Endodermal cell (in vitro differentiated cells): Measurements from ENCODE around the gene TCFL5. TPM values are rescaled to one million over a fixed set of nuclear protein-coding genes. Genes with fewer than 3 reads are reported as not detected.
A peak's percentile ranks its signal among the peaks of the same experiment; 100 is the strongest.

Experiments
- DNase-seq: peaks from one replicate; pipeline ENCODE4 v3.0.0-alpha.2; 2017
- H3K27ac ChIP-seq: 2 replicates; pipeline ENCODE4 v1.5.1; 2013; ENCODE audit warnings: mild to moderate bottlenecking, low read depth, low read length, moderate library complexity
- H3K27me3 ChIP-seq: 2 replicates; pipeline ENCODE4 v1.6.1; 2013; ENCODE audit warnings: mild to moderate bottlenecking, low read length, moderate library complexity; ENCODE audit not compliant: insufficient read depth, control insufficient read depth, poor library complexity, severe bottlenecking
- H3K36me3 ChIP-seq: 2 replicates; pipeline ENCODE4 v1.7.0; 2013; ENCODE audit warnings: mild to moderate bottlenecking, low read length, moderate library complexity; ENCODE audit not compliant: control insufficient read depth, insufficient read depth
- H3K4me1 ChIP-seq: one replicate; pipeline ENCODE4 v1.7.0; 2013; ENCODE audit warnings: low read length; ENCODE audit not compliant: control insufficient read depth, insufficient read depth
- H3K4me3 ChIP-seq: 2 replicates; pipeline ENCODE4 v1.5.1; 2013; ENCODE audit warnings: mild to moderate bottlenecking, low read length, moderate library complexity
- H3K9ac ChIP-seq: 2 replicates; pipeline ENCODE4 v1.6.1; 2013; ENCODE audit warnings: mild to moderate bottlenecking, low read length, moderate library complexity; ENCODE audit not compliant: poor library complexity, severe bottlenecking; ENCODE audit errors: extremely low read depth
- H3K9me3 ChIP-seq: 2 replicates; pipeline ENCODE4 v1.6.1; 2013; ENCODE audit warnings: mild to moderate bottlenecking, low read length, moderate library complexity; ENCODE audit not compliant: control insufficient read depth
- H3K27ac Mint-ChIP-seq: 2 replicates; pipeline ENCODE4 v1.8.0; 2020; ENCODE audit warnings: mixed read lengths
- H3K27me3 Mint-ChIP-seq: 2 replicates; pipeline ENCODE4 v1.8.0; 2021; ENCODE audit warnings: mild to moderate bottlenecking, mixed read lengths; ENCODE audit not compliant: insufficient read depth
- H3K36me3 Mint-ChIP-seq: 2 replicates; pipeline ENCODE4 v1.8.0; 2020; ENCODE audit warnings: low read depth, mixed read lengths
- H3K4me1 Mint-ChIP-seq: 2 replicates; pipeline ENCODE4 v1.8.0; 2020; ENCODE audit warnings: mixed read lengths
- H3K4me3 Mint-ChIP-seq: 2 replicates; pipeline ENCODE4 v1.8.0; 2020; ENCODE audit warnings: mild to moderate bottlenecking, moderate library complexity, mixed read lengths
- H3K9me3 Mint-ChIP-seq: 2 replicates; pipeline ENCODE4 v1.8.0; 2020; ENCODE audit warnings: mild to moderate bottlenecking, mixed read lengths
- CTCF ChIP-seq: fragments of 200-600 bp; sonication (generic); conservative IDR thresholded peaks from 2 replicates; pipeline ENCODE4 v1.5.0; 2021; ENCODE audit warnings: antibody characterized with exemption, mild to moderate bottlenecking
- WGBS, 2 experiments: methylation state at CpG; one replicate each; pipeline versions ENCODE4 v1.1.5 to v1.1.7; 2013; ENCODE audit warnings: missing lambda C conversion rate in 2 of 2, mixed read lengths in 1 of 2; ENCODE audit not compliant: insufficient coverage in 1 of 2, insufficient read length in 1 of 2; 5-methylcytosine and 5-hydroxymethylcytosine counted together
- total RNA-seq, 2 donors: library from RNA; stranded (reverse); fragmentation: NEBNext Ultra II Directional in 1 of 2; extraction: Animal tissue kit (Norgen Biotek cat#: 25700) in 1 of 2; gene quantifications; 2 replicates in 1 of 2; 3 replicates in 1 of 2; pipeline ENCODE4 v1.2.1, GENCODE V29; 2021

The TCFL5 gene
- total RNA-seq, 2 donors from 2014 or later: 15.8 to 17.4 TPM

DNA sequence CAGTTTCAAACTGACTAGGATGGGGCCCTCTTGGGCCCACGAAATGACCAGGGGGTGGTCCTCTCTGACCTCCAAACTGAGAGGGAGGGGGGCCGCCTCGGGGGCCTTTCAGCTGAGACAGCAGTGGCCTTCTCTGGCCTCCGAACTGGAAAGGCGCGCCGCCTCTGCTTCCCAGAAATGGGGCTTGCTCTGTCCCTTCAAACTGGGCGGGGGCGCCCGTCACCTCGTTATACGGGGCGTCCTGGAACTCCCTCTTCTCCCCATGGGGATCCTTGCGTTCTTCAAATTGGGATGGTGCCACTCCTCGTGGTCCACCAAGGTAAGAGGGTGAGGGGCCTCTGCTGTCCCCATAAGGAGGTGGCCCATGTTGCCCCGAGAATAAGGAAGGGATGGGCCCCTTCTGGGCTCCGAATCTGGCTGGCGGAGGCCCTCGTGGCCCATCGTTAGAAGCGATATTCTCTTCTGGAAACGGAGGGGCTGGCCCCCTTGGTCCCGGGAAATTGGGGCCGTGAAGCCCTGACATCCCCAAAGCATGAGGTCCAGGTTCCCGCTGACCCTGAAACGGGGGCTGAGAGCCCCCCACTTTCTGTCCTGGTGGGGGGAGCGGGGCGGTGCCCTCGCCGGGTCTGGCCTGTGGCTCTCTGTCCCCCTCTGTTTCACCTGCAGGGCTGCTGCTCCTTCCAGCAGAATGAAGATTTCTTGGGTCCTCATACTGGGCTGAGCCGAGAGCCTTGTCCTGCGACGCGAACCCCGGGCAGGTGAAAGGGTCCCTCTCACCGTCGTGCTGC lies 18.7 kb upstream of the TCFL5 start:
- Histone ChIP-seq H3K9me3 (no peaks in the 10 kb centered on the region), H3K4me3 (no peak overlapping the region), H3K36me3 (peaks cover 16% of the 10 kb centered on the region), H3K27me3 (no peaks in the 10 kb centered on the region), H3K9ac (no peak overlapping the region), H3K27ac (no peak overlapping the region), H3K4me1 (no peaks in the 10 kb centered on the region)
- H3K4me1 Mint-ChIP-seq: peaks cover 5% of the 10 kb centered on the region
- no peak overlapping the region for H3K4me3 Mint-ChIP-seq
- H3K27me3 Mint-ChIP-seq: no peaks in the 10 kb centered on the region
- WGBS, 2 experiments: 95% methylated on average over 24 to 37 of the region's 37 CpGs
- no peak overlapping the region for H3K27ac Mint-ChIP-seq
- peaks cover 11% of the 10 kb centered on the region for H3K36me3 Mint-ChIP-seq
- H3K9me3 Mint-ChIP-seq: no peaks in the 10 kb centered on the region
- no peak for DNase-seq
- TF ChIP-seq CTCF: no peak

DNA sequence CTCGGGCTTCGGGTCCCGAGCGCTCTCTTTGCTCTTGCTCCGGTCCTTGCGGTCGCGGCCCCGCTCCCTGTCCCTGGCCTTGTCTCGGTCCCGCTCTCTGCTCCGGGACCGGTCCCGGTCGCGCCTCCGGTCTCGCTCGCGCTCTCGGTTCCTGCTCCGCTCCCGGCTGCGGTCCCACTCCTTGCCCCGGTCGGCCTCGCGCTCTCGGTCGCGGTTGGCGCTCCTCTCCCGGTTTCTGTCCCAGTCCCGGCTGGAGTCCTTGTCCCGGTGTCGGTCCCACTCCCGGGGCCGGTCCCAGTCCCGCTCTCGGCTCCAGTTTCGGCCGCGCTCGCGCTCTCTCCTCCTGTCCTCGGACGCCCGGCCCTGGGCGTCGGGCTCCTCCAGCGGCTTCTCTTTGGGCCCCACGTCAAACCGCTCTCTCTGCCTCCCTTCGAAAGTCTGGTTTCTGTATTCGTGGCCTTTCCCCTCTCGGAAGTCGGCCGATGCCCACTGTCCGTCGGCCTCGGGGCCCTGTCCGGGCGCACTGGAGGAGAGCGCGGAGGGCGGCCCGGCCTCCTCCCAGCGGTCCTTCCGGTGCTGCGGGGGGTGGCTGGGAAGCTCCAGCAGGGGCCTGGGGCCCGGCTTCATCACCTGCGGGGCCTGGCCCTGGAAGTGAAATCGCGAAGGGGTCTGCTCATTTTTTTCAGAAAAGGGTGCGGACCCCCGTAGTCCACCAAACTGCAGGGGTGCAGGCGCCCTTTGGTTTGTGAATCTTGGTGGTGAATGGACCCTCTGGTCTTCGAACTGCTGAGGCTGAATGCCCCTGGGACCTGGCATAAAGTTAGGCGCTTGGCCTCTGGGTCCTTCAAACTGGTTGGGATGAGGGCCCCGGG lies 17.9 kb upstream of the TCFL5 start:
- H3K4me1 ChIP-seq: no peaks in the 10 kb centered on the region
- peak; percentile 74 for DNase-seq
- Mint-ChIP-seq H3K9me3 (no peaks in the 10 kb centered on the region), H3K36me3 (peaks cover 11% of the 10 kb centered on the region), H3K27me3 (no peaks in the 10 kb centered on the region), H3K4me3 (peak overlapping the region; percentile 34), H3K27ac (peak overlapping the region; percentile 64), H3K4me1 (peaks cover 5% of the 10 kb centered on the region)
- no peak for TF ChIP-seq CTCF
- H3K27me3 ChIP-seq: no peaks in the 10 kb centered on the region
- WGBS, 2 experiments: 88 to 95% methylated on average over 58 to 80 of the region's 80 CpGs
- H3K36me3 ChIP-seq: peaks cover 16% of the 10 kb centered on the region
- H3K9me3 ChIP-seq: no peaks in the 10 kb centered on the region
- no peak overlapping the region for H3K4me3 ChIP-seq
- no peak overlapping the region for H3K9ac ChIP-seq
- H3K27ac ChIP-seq: no peak overlapping the region

GRCh38 chr20:62878244-62879038 lies 16.8 kb upstream of the TCFL5 start:
- Mint-ChIP-seq H3K27me3 (no peaks in the 10 kb centered on the region), H3K9me3 (no peaks in the 10 kb centered on the region), H3K27ac (no peak overlapping the region), H3K36me3 (peaks cover 11% of the 10 kb centered on the region), H3K4me1 (peaks cover 5% of the 10 kb centered on the region), H3K4me3 (no peak overlapping the region)
- peak; percentile 76 for DNase-seq
- WGBS, 2 experiments: 88 to 92% methylated on average over 11 to 20 of the region's 20 CpGs
- Histone ChIP-seq H3K9ac (no peak overlapping the region), H3K4me3 (no peak overlapping the region), H3K36me3 (peaks cover 16% of the 10 kb centered on the region), H3K4me1 (no peaks in the 10 kb centered on the region), H3K9me3 (no peaks in the 10 kb centered on the region), H3K27me3 (no peaks in the 10 kb centered on the region), H3K27ac (no peak overlapping the region)
- TF ChIP-seq CTCF: no peak
